ENCODE results near the gene MRPS24.

The MRPS24 gene

DNA sequence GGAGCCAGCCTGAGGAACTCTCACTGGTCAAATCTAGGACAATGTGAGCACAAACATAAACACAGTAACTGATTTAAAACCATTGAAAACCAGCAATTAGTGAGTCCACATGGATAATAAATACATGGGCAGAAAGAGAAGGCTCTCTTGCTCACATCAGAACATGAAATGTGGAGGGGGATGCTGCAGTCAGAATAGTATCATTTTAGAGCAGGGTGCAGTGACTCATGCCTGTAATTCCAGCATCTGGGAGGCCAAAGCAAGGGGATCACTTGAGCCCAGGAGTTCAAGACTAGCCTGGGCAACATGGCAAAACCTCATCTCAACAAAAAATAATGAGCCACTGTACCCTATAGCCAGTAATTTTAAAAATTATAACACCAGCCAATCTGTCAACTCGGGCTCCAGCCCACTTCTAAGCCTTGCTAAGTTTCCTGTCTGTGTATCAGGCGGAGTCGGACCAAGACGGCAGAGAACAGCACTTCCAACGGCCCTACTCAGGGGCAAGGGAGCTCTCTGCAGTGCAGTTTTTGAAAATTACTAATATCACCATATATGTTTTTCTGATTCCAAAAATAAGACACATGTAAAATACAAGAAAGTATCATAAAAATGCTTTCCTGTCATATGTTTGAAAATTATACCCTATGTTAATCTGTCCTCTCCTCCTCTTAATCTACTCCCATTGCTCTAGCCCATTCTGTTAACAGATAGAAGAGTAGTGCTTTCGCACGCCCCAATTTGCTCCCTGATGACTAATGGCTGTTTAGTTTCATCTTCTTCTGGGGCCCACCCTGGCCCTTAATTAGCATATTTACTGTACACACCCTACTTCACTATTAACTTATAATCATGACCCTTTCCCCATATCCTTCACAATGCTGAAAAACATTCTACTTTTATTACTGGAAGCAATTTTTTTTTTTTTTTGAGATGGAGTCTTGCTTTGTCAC, 20.0 kb upstream of the MRPS24 start:
- TF ChIP-seq, protein P1, sequence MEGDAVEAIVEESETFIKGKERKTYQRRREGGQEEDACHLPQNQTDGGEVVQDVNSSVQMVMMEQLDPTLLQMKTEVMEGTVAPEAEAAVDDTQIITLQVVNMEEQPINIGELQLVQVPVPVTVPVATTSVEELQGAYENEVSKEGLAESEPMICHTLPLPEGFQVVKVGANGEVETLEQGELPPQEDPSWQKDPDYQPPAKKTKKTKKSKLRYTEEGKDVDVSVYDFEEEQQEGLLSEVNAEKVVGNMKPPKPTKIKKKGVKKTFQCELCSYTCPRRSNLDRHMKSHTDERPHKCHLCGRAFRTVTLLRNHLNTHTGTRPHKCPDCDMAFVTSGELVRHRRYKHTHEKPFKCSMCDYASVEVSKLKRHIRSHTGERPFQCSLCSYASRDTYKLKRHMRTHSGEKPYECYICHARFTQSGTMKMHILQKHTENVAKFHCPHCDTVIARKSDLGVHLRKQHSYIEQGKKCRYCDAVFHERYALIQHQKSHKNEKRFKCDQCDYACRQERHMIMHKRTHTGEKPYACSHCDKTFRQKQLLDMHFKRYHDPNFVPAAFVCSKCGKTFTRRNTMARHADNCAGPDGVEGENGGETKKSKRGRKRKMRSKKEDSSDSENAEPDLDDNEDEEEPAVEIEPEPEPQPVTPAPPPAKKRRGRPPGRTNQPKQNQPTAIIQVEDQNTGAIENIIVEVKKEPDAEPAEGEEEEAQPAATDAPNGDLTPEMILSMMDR (IDR thresholded peaks at IDR 0.05; ENCODE audit: control insufficient read depth, extremely low read depth, insufficient read depth) = no peak
- no peak overlapping the region for H3K4me3 ChIP-seq (ENCODE audit: low read depth, low read length)
- DNase-seq (ENCODE audit: low read depth) = no peak

DNA sequence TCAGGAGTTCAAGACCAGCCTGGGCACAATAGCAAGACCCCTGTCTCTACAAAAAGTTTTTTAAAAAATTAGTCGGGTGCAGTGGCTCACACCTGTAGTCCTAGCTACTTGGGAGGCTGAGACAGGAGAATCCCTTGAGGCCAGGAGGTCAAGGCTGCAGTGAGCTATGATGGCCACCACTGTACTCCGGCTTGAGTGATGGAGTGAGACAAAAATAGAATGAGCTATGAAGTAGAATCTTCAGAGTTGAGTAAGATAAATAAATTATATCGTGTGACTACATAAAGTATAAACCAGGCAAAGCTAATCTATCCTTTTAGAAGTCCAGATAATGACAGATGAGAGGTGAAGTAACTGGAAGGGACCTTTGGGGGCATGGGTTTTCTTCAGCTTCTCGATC, 15.3 kb upstream of the MRPS24 start:
- TF ChIP-seq, protein P1 (IDR thresholded peaks at IDR 0.05; ENCODE audit: control insufficient read depth, extremely low read depth, insufficient read depth) = no peak
- no peak for DNase-seq (ENCODE audit: low read depth)
- no peak overlapping the region for H3K4me3 ChIP-seq (ENCODE audit: low read depth, low read length)

DNA sequence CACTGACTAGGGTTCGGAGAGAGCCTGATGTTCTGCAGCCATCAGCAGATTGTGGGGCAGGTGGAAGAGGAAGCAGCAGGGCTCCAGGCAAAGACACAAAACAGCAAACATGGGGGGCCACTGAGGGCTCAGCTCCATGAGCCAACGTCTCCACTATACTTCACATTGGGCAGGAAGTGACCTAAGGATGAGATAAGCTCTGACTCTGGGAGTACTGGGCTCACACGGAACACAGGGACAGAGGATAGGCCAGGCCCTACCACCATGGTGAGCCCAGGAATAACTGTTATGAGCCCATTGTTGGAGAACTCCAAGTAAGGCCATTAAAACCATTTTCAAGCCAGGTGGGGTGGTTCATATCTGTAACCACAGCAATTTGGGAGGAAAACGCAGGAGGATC, 14.9 kb upstream of the MRPS24 start:
- H3K4me3 ChIP-seq (ENCODE audit: low read depth, low read length) = no peak overlapping the region
- TF ChIP-seq, protein P1 (IDR thresholded peaks at IDR 0.05; ENCODE audit: control insufficient read depth, extremely low read depth, insufficient read depth) = no peak
- DNase-seq (ENCODE audit: low read depth) = no peak

DNA sequence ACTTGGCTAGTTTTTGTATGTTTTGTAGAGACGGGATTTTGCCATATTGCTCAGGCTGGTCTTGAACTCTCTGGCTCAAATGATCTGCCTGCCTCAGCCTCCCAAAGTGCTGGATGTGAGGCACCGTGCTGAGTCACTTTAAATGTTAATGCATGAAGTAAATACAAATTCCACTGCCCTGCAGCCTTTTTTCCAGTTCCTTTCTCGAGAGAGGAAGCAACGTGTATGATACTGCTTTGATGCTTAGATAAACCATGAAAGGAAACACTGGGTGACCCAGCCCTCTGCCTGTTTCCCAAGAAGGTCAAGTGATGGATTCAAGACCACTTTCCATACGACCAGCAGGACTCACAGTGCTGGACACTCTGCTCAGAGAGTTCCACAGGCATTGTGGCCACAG, 11.3 kb upstream of the MRPS24 start:
- no peak overlapping the region for H3K4me3 ChIP-seq (ENCODE audit: low read depth, low read length)
- DNase-seq (ENCODE audit: low read depth) = no peak
- TF ChIP-seq, protein P1 (IDR thresholded peaks at IDR 0.05; ENCODE audit: control insufficient read depth, extremely low read depth, insufficient read depth) = no peak

DNA sequence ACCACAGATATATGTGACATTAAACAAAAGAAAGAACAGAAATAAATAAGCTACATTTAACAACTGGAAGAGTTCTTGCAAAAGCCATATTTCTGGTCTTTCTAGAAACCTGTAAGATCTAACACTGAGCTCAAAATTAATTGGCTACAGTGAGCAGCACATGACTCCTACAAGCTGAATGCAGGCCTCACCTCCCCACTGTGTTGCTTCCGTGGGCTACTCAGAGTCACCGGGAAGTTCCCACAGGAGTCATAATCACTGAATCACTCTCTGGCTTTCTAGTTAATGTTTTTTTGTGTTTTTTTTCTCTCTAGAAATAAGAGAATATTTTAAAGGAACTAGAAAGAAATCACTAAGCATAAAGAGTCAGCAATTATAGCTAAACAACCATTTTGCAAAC, 10.2 kb upstream of the MRPS24 start:
- TF ChIP-seq, protein P1 (IDR thresholded peaks at IDR 0.05; ENCODE audit: control insufficient read depth, extremely low read depth, insufficient read depth) = no peak
- H3K4me3 ChIP-seq (ENCODE audit: low read depth, low read length) = no peak overlapping the region
- DNase-seq (ENCODE audit: low read depth) = no peak

DNA sequence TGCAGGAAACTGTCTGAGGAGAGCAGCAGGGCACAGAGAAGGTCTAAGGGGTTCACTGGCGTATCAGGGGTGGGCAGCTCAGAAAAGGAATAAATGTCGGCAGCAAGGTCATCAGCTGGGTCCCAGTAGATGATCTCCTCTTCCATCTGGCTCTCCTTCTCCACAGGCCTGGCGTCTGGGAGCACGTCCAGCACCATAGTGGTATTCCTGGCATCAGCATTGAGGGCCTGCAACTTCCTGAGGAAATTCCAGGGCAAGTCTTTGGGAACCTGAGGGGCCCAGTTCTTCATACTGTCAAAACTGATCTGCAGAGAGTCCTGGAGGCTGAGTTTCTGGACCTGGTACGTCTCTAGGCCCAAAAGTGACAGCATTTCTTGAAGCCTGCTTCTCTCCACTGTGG, 9.6 kb upstream of the MRPS24 start:
- DNase-seq (ENCODE audit: low read depth) = no peak
- H3K4me3 ChIP-seq (ENCODE audit: low read depth, low read length) = no peak overlapping the region
- TF ChIP-seq, protein P1 (IDR thresholded peaks at IDR 0.05; ENCODE audit: control insufficient read depth, extremely low read depth, insufficient read depth) = no peak

Measured in LNCaP clone FGC (cell line).